GM18526 (cell line): ENCODE data around the gene AGAP1.

ENCODE experiments used
- POLR2A ChIP-seq: IDR thresholded peaks from 3 replicates; pipeline ENCODE4 v1.6.1; 2011; ENCODE audit not compliant: insufficient read length; ENCODE audit errors: extremely low read depth

The AGAP1 gene

GRCh38 chr2:235529621-235530020 is 35.8 kb downstream of the AGAP1 start:
- TF ChIP-seq POLR2A, result no peak

- no peak for TF ChIP-seq POLR2A
These were observed 36.9 kb downstream of the AGAP1 start for GRCh38 chr2:235530735-235531134.

GRCh38 chr2:235532307-235532706 is 38.5 kb downstream of the AGAP1 start:
- TF ChIP-seq POLR2A, result no peak

DNA sequence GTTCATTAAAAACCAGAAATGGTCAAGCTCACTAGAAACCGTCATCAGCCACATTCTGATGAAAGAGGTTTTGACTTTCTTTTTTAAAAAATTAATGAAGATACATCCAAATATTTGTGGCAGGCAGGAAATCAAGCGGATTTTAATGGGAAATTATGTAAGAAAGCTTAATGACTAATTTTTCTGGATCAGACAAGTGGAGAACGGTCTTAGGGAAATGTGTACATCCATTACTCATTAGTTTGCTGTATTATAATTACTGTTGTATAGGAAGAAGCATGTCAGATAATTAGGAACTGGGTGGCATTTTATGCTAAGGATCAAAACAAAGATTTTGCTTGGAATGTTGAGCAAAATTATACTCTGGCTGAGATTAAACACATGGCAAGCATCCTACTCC is 39.4 kb downstream of the AGAP1 start:
- no peak for TF ChIP-seq POLR2A

DNA sequence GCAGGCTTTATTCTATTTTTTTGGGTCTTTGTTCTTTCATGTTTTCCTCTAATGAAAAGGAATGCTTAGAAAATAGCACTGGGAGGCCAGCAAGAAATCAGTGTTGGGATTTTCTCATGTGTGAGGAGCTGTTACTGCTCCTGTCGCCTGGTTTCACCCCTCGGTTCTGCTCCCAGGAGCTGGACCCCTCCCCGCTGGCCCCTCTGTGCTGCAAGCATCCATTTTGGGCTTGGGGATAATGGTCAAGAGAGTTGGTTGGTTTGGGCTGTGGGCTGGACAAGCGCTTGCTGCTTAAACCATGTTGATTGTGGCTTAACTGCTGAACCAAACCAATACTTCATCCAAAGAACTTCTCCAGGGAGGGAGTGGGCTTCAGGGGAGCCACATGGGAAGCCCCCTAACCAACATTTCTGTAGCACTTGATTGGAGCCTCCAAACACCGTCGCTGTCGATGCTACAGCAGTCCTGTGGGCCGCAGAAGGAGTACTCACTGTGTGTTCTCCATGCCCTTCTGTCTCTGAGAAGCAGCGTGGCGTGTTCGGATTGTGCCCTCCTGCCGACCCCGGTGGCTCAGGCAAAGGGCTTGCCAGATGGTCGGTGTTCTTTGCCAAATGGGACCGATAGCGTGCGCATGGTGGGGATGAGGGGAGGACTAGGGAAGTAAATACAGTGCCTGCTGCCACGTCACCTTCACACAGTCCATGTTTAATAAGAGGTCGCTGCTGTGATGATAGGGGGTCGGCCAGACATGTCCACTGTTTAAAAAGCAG is 40.0 kb downstream of the AGAP1 start:
- TF ChIP-seq POLR2A, result no peak

DNA sequence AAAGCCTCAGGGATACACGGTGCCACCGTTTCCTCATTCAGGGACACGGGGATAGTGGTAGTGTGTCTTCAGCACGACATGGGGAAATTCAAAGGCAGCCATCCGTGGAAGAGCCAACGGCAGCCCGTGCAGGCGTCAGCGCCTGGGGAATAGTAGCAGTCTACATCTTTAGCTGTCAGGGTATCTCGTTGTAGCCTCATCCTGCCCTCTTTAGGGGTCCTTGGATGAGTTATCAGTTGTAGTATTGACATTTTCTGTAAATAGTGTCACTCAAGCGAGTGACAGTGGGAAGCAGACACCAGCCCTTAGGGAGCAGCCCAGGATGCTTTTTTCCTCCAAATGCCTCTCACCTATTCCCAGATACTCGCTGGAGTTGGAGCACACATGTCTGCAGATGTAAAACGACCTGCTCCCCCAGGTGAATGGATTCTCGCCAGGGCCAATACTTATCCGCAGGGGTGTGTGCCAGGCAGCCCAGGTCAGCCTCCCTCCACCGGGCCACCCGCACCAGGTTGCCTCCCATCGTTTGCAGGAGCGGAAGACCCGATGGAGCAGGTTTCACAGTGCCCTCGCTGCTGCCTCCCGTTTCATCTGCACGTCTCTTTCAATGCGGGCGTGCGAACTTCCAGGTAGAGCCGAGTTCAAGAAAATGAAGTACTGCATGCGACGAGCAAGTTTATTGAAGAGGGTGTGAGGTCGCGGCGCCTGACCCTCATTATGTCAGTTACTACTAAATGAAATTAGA is 41.0 kb downstream of the AGAP1 start:
- TF ChIP-seq POLR2A, result no peak

- TF ChIP-seq POLR2A, result no peak
These were observed 41.7 kb downstream of the AGAP1 start for GRCh38 chr2:235535423-235536130.

- TF ChIP-seq POLR2A, result no peak
These were observed 42.9 kb downstream of the AGAP1 start for GRCh38 chr2:235536711-235537110.

DNA sequence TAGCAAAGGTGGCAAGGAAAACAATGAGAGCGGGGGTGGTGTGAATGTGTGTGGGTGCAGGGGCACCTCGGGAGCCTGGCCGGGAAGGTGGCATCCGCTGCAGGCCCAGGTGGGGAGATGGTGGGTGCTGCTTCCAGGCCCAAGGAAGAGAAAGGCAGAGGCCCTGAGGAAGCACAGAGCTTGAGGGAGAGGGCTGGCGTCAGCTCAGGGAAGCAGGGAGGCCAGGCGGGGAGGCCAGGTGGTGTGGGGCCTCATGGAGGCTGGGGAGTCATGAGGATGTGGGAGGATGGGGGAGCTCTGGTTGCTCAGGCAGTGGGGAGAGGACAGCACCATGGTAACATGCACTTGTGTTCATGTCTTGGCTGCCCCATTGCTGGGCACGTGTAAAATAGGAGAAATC is 43.3 kb downstream of the AGAP1 start:
- TF ChIP-seq POLR2A, result no peak

GRCh38 chr2:235537587-235537986 is 43.7 kb downstream of the AGAP1 start:
- no peak for TF ChIP-seq POLR2A

GRCh38 chr2:235538144-235538639 is 44.3 kb downstream of the AGAP1 start:
- TF ChIP-seq POLR2A, result no peak

- TF ChIP-seq POLR2A, result no peak
These were observed 45.1 kb downstream of the AGAP1 start for GRCh38 chr2:235538981-235539380.

DNA sequence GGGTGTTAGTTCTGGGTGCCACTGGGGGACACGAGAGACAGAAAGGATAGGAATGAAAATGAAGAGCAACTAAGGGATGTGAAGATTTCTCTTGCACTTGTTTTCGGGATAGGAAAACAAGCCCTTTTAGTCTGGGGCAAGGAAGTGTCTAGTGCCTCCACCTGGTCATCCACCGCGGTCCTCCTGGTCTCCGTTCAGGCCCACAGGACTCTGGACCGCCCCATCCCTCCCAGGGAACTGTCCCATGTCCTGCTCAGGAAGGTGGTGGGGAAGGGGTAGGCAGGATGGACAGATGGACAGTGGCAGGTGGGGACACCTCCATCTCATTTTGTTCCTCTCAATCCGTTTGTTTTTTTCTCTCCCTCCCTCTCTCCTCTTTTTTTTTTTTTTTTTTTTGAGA is 45.9 kb downstream of the AGAP1 start:
- TF ChIP-seq POLR2A, result no peak

- TF ChIP-seq POLR2A, result no peak
These were observed 47.2 kb downstream of the AGAP1 start for GRCh38 chr2:235541016-235541415.

DNA sequence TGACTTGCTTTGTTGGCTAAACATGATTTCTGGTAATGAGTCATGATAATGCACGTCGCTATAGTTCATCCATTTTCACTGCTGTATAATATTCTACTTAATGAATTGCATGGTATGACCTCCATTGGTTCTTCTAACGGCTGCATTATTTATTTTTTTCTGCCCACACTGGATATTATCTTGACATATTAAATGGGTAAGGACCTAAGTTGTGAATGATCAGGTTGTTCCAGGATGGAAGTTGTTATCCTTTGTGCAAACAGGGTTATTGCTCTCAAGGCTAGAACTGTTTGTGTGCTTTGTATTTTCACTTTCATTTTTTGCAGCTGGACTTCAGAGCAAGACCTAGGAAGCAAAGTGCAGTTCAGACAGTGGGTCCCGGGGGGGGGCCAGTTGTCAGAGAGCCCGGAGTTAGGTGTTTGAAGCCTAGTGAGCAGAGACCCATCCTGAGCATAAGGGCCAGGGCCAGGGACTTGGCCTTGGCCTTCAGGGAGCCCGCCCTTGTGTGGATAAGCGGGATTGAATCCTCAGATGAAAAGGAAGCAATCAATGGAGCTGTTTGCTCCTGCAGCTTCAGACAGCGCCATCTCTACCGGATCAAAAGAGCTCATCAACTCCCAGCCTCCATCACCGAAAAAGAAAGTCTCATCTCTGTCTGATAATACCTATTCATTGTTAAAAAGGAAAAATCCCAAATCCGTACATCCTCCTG is 48.2 kb downstream of the AGAP1 start:
- no peak for TF ChIP-seq POLR2A
